ENCODE measurements around the gene WDFY1. TPM values are rescaled to one million over a fixed set of nuclear protein-coding genes. Genes with fewer than 3 reads are reported as not detected.
A peak's percentile ranks its signal among the peaks of the same experiment; 100 is the strongest.

WDFY1 gene, protein sequence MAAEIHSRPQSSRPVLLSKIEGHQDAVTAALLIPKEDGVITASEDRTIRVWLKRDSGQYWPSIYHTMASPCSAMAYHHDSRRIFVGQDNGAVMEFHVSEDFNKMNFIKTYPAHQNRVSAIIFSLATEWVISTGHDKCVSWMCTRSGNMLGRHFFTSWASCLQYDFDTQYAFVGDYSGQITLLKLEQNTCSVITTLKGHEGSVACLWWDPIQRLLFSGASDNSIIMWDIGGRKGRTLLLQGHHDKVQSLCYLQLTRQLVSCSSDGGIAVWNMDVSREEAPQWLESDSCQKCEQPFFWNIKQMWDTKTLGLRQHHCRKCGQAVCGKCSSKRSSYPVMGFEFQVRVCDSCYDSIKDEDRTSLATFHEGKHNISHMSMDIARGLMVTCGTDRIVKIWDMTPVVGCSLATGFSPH
- total RNA-seq, result 10 to 100 TPM; 49.0 to 66.7 (median 65.8) TPM
- long read RNA-seq, donor 1, full-length matches to known transcripts, result 19 of 28 reads
- long read RNA-seq, donor 1, partial matches to known transcripts, result 3 of 28 reads
- long read RNA-seq, donor 1, other reads (novel, unspliced or antisense), result 6 of 28 reads
- long read RNA-seq, donor 2, full-length matches to known transcripts, result 23 of 32 reads
- long read RNA-seq, donor 2, partial matches to known transcripts, result 3 of 32 reads
- long read RNA-seq, donor 2, other reads (novel, unspliced or antisense), result 6 of 32 reads

DNA sequence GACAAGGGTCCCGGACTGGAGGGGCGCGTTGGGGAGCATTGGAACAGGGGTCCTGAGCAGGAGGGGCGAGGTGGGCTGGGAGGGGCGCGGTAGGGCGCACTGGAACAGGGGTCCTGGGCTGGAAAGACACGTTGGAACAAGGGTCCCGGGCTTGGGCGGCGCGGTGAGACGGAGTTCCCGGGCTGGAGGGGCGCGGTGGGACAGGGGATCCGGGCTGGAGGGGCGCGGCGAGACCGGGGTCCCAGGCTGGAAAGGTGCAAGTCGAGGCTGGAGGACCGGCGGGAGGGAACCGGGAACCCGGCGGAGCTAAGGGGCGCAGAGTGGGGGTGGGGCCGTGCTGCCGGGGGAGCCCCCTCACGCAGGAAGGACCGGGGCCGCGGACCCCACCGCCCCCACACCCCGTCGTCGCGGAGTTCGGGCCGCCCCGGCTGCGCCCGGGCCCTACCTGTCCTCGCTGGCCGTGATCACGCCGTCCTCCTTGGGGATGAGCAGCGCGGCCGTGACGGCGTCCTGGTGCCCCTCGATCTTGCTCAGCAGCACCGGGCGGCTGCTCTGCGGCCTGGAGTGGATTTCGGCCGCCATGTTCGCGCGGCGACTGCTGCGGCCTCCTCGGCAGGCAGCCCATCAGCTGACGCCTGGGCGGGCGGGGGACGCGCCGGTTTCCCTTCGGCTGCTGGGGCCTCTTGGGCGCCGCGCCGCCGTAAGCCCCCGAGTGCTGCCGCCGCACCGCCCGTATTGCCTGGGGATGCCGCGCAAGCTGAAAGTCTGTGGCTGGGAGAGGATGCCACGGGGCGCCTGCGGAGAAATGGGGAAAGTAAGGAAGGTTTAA lies at the start of gene WDFY1:
TSS of gene WDFY1 (minus strand) at position 633 of the 829 bp plus-strand sequence. CDS start at position 582, 51 bp downstream.
- Histone ChIP-seq H3K9me3 (no peaks in the 10 kb centered on the region), H3K36me3 (ENCODE audit: low read depth) (no peaks in the 10 kb centered on the region), H3K4me1 (ENCODE audit: low read depth) (peaks cover 24% of the 10 kb centered on the region), H3K4me3 (peak within 1 kb of the TSS; percentile 99)
- ATAC-seq, result peak; percentile 89
- intact Hi-C loops (cut with DNase I, micrococcal nuclease), result no loop called here
- DNase-seq, result peak; percentile 89 to 93 (median 93)
- TF ChIP-seq, protein P1, sequence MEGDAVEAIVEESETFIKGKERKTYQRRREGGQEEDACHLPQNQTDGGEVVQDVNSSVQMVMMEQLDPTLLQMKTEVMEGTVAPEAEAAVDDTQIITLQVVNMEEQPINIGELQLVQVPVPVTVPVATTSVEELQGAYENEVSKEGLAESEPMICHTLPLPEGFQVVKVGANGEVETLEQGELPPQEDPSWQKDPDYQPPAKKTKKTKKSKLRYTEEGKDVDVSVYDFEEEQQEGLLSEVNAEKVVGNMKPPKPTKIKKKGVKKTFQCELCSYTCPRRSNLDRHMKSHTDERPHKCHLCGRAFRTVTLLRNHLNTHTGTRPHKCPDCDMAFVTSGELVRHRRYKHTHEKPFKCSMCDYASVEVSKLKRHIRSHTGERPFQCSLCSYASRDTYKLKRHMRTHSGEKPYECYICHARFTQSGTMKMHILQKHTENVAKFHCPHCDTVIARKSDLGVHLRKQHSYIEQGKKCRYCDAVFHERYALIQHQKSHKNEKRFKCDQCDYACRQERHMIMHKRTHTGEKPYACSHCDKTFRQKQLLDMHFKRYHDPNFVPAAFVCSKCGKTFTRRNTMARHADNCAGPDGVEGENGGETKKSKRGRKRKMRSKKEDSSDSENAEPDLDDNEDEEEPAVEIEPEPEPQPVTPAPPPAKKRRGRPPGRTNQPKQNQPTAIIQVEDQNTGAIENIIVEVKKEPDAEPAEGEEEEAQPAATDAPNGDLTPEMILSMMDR (IDR thresholded peaks at IDR 0.05), result no peak

GRCh38 chr2:223994562-223995162 lies 49.5 kb upstream of the WDFY1 start:
- Histone ChIP-seq H3K9me3 (no peaks in the 10 kb centered on the region), H3K4me1 (ENCODE audit: low read depth) (no peaks in the 10 kb centered on the region), H3K36me3 (ENCODE audit: low read depth) (no peaks in the 10 kb centered on the region), H3K4me3 (no peak overlapping the region)
- ATAC-seq (peak; percentile 40), DNase-seq (no peak)
- intact Hi-C loops (cut with DNase I, micrococcal nuclease), result loop anchor here (5.0 to 10.0 kb wide), 2 partner anchors 288 to 290 kb away; no protein-coding TSS in a partner anchor
- TF ChIP-seq, protein P1 (IDR thresholded peaks at IDR 0.05), result no peak

DNA sequence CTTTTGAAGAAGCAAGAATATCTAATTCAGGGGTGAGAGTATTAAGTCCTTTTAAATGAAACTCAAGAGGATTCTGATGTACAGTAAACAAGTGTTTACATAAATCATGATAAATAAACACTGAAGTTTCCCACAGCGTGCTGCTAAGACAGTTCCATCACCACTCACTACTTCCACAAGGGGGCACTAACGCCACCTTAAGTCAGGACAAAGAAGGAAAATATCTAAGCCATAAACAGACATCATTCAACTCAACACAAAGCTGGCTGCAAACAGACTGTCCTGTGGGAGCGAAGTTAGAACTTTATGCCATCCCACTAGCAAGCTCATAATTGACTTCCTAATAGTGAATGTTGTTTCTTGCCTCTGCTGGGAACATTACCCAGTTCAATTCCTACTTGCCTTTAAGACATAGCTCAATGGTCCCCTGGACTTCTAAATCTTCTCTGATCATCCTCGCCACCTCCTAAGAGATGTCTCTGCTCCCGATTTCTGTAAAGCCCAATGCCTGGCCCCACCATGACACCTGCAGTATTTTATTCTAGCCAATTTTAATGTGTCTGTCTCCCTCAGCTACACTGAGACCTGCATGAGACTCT lies 48.6 kb upstream of the WDFY1 start:
- no peak overlapping the region for H3K4me3 ChIP-seq
- peak; percentile 85 for ATAC-seq
- no peaks in the 10 kb centered on the region for H3K9me3 ChIP-seq
- no peaks in the 10 kb centered on the region for H3K4me1 ChIP-seq (ENCODE audit: low read depth)
- no peaks in the 10 kb centered on the region for H3K36me3 ChIP-seq (ENCODE audit: low read depth)
- DNase-seq, result peak in 1 of 3 donors; percentile 93
- intact Hi-C loops (cut with DNase I, micrococcal nuclease), result loop anchor here (5.0 to 10.0 kb wide), 2 partner anchors 289 to 291 kb away; no protein-coding TSS in a partner anchor
- TF ChIP-seq, protein P1 (IDR thresholded peaks at IDR 0.05), result peak; percentile 60

DNA sequence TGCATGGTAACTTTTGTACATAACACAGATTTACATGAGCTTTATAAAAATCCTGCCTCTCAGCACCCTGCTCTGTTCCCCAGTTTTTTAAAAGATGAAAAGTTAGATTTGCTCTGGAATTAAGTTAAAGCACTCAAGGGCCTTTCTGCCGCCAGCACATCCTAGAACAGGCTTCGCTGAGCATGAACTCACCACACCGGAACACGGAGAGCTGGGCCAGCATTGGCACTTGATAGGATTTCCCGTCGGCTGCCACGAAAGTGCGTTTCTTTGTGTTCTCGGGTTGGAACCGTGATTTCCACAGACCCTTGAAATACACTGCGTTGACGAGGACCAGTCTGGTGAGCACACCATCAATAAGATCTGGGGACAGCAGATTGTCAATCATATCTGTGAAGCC lies 46.5 kb upstream of the WDFY1 start:
- intact Hi-C loops (cut with DNase I, micrococcal nuclease), result loop anchor here (5.0 to 10.0 kb wide), 2 partner anchors 291 to 293 kb away; no protein-coding TSS in a partner anchor
- TF ChIP-seq, protein P1 (IDR thresholded peaks at IDR 0.05), result no peak
- ATAC-seq, result no peak
- Histone ChIP-seq H3K9me3 (no peaks in the 10 kb centered on the region), H3K4me1 (ENCODE audit: low read depth) (no peaks in the 10 kb centered on the region), H3K4me3 (no peak overlapping the region), H3K36me3 (ENCODE audit: low read depth) (no peaks in the 10 kb centered on the region)
- DNase-seq, result no peak
